HepG2 (cell line): ENCODE data around the gene SMTN. TPM values are rescaled to one million over a fixed set of nuclear protein-coding genes. Genes with fewer than 3 reads are reported as not detected.
A peak's percentile ranks its signal among the peaks of the same experiment; 100 is the strongest.

Source experiments
- CREB1 ChIP-seq, 2 experiments: fragments of 450-650 bp in 1 of 2; IDR thresholded peaks; 2 replicates each; pipeline ENCODE4 v1.6.1; 2016 to 2017; ENCODE audit warnings: control low read depth in 1 of 2, mild to moderate bottlenecking in 1 of 2, missing compliant biosample characterization in 1 of 2, missing genetic modification characterization in 1 of 2
- GABPA ChIP-seq, 2 experiments: IDR thresholded peaks; 2 replicates each; pipeline ENCODE4 v1.6.1; 2011 to 2016; ENCODE audit warnings: low read depth in 2 of 2, low read length in 1 of 2, missing biosample characterization in 1 of 2, missing genetic modification characterization in 1 of 2
- JUND ChIP-seq: sonication (generic); formaldehyde crosslinking; IDR thresholded peaks from 2 replicates; pipeline ENCODE4 v1.8.0; 2022; ENCODE audit warnings: mild to moderate bottlenecking, missing genetic modification reagents
- MNT ChIP-seq: fragments of 450-650 bp; IDR thresholded peaks from 2 replicates; pipeline ENCODE4 v1.6.1; 2016
- MTA1 ChIP-seq: sonication (generic); formaldehyde crosslinking; IDR thresholded peaks from 2 replicates; pipeline ENCODE4 v1.4.0; 2020; ENCODE audit warnings: missing genetic modification reagents, mild to moderate bottlenecking, borderline replicate concordance
- NCOA1 ChIP-seq: sonication (generic); formaldehyde crosslinking; IDR thresholded peaks from 2 replicates; pipeline ENCODE4 v1.9.0; 2021; ENCODE audit warnings: missing genetic modification reagents
- NFIB ChIP-seq: sonication (generic); formaldehyde crosslinking; IDR thresholded peaks from 2 replicates; pipeline ENCODE4 v1.9.0; 2021; ENCODE audit warnings: missing genetic modification reagents, mild to moderate bottlenecking, borderline replicate concordance
- SMAD9 ChIP-seq: sonication (generic); formaldehyde crosslinking; IDR thresholded peaks from 2 replicates; pipeline ENCODE4 v1.5.1; 2020; ENCODE audit warnings: mild to moderate bottlenecking, missing genetic modification reagents
- SMARCE1 ChIP-seq: fragments of 450-650 bp; IDR thresholded peaks from 2 replicates; pipeline ENCODE4 v1.6.1; 2017; ENCODE audit warnings: borderline replicate concordance
- SRSF9 ChIP-seq: fragments of 200-400 bp; formaldehyde crosslinking; IDR thresholded peaks from 2 replicates; pipeline ENCODE4 v1.6.1; 2018; ENCODE audit warnings: borderline replicate concordance, mild to moderate bottlenecking, low read depth, low read length; ENCODE audit not compliant: insufficient read depth, poor library complexity, severe bottlenecking
- YEATS2 ChIP-seq: sonication (generic); formaldehyde crosslinking; IDR thresholded peaks from 2 replicates; pipeline ENCODE4 v1.4.0; 2020; ENCODE audit warnings: missing genetic modification reagents, borderline replicate concordance
- ZHX2 ChIP-seq, 2 experiments: sonication (generic) in 1 of 2; formaldehyde crosslinking in 1 of 2; IDR thresholded peaks; 2 replicates each; pipeline versions ENCODE4 v1.6.1 to v1.9.0; 2014 to 2022; ENCODE audit warnings: antibody characterized with exemption in 1 of 2, borderline replicate concordance in 1 of 2, inconsistent platforms in 1 of 2, low read depth in 1 of 2, missing genetic modification reagents in 1 of 2
- ZNF101 ChIP-seq: sonication (generic); formaldehyde crosslinking; IDR thresholded peaks from 2 replicates; pipeline ENCODE4 v1.4.0; 2020; ENCODE audit warnings: mild to moderate bottlenecking, low read depth, missing genetic modification reagents, borderline replicate concordance
- ZNF569 ChIP-seq: sonication (generic); formaldehyde crosslinking; IDR thresholded peaks from 2 replicates; pipeline ENCODE4 v1.5.0; 2020; ENCODE audit warnings: mild to moderate bottlenecking, missing genetic modification reagents, moderate library complexity, borderline replicate concordance
- ZNF629 ChIP-seq: sonication (generic); formaldehyde crosslinking; conservative IDR thresholded peaks from 2 replicates; pipeline ENCODE4 v1.5.0; 2020; ENCODE audit warnings: missing genetic modification reagents
- ZNF670 ChIP-seq: sonication (generic); formaldehyde crosslinking; IDR thresholded peaks from 2 replicates; pipeline ENCODE4 v1.8.0; 2022; ENCODE audit warnings: mild to moderate bottlenecking, missing genetic modification reagents, borderline replicate concordance
- ZNF883 ChIP-seq: sonication (generic); formaldehyde crosslinking; IDR thresholded peaks from 2 replicates; pipeline ENCODE4 v1.5.1; 2020; ENCODE audit warnings: mild to moderate bottlenecking, missing genetic modification reagents; ENCODE audit errors: not compliant biosample characterization
- ZSCAN12 ChIP-seq: sonication (generic); formaldehyde crosslinking; IDR thresholded peaks from 2 replicates; pipeline ENCODE4 v1.9.0; 2021; ENCODE audit warnings: mild to moderate bottlenecking, missing genetic modification reagents
- polyA plus RNA-seq, 8 experiments: library from polyadenylated mRNA; depleted of rRNA in 3 of 8; stranded (reverse) in 7 of 8; unstranded in 1 of 8; fragments of >200 nt; fragmentation: Illumina TruSeq in 4 of 8; extraction: Trizol in 4 of 8; gene quantifications; 2 replicates each; pipeline versions ENCODE4 v1.2.1 to v1.2.3, GENCODE V29; 2011 to 2016; ENCODE audit warnings: low read depth in 4 of 8, missing spikeins in 1 of 8, mixed read lengths in 1 of 8; ENCODE audit not compliant: insufficient read depth in 1 of 8
- total RNA-seq, 5 experiments: library from RNA; depleted of rRNA; stranded (reverse); fragments of >200 nt; fragmentation: Illumina TruSeq; extraction: Trizol; gene quantifications; 2 replicates each; pipeline ENCODE4 v1.2.3, GENCODE V29; 2016; ENCODE audit warnings: low read depth in 1 of 5
- TF ChIP-seq, protein P1 (sequence below): sonication (generic); formaldehyde crosslinking; IDR thresholded peaks from 2 replicates; pipeline ENCODE4 v1.8.1; 2022; ENCODE audit warnings: mild to moderate bottlenecking, missing genetic modification reagents

The SMTN gene
- total and polyA plus RNA-seq, 2 of the 13 experiments (the other 11 are each of a cell fraction or from before 2014, with no cell fraction given), result 14.7 to 26.1 TPM

DNA sequence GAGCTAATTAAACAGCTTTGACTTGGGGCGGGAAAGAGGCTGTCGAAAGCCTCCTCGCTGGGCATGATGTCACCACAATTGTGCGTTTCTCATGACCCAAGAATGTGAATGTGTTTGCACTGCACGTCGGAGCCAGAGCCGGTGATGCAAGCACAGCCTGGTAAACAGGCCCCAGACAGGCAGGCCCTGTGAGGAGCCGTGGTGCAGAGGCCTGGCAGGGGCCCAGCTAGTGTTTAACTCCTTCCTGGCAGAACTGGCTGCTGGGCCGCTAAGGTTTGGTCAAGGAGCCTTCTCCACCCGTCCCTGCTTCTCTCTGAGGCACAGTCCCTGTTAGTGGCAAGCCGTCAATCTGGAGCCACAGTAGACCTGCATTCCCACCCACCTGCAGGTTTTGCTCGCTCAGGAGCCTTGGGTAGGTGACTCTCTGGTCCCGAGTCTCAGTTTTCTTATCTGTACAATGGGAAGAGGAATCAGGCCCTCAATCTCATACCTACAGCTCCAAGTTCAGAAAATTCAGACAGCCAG lies 25.4 kb upstream of the SMTN start (continued):
- TF ChIP-seq MNT, result peak; percentile 31; the same call in 1 of the 2 replicates
- no peak for TF ChIP-seq ZSCAN12 (CRISPR knock-in tag)
- TF ChIP-seq CREB1 (IDR thresholded peaks at IDR 0.05), result peak; percentile 91
- peak; percentile 94 for TF ChIP-seq CREB1 (CRISPR knock-in tag; IDR thresholded peaks at IDR 0.05)
- peak; percentile 98 for TF ChIP-seq JUND (CRISPR knock-in tag)
- TF ChIP-seq MTA1 (CRISPR knock-in tag), result peak; percentile 83; the same call in 1 of the 2 replicates
- TF ChIP-seq ZNF670 (CRISPR knock-in tag), result peak; percentile 83
- TF ChIP-seq ZNF569 (CRISPR knock-in tag), result no peak
- TF ChIP-seq ZNF629 (CRISPR knock-in tag), result peak; percentile 99
- no peak for TF ChIP-seq ZNF101
- no peak for TF ChIP-seq GABPA (IDR thresholded peaks at IDR 0.05; ENCODE audit: low read depth, low read length)
- peak; percentile 50; the same call in 1 of the 2 replicates for TF ChIP-seq GABPA (CRISPR knock-in tag; IDR thresholded peaks at IDR 0.05; ENCODE audit: low read depth)
- TF ChIP-seq YEATS2 (CRISPR knock-in tag), result peak; percentile 67; the same call in 1 of the 2 replicates
- no peak for TF ChIP-seq ZNF883 (CRISPR knock-in tag)
- peak; percentile 98 for TF ChIP-seq ZHX2 (IDR thresholded peaks at IDR 0.05; ENCODE audit: low read depth)
- no peak for TF ChIP-seq ZHX2 (CRISPR knock-in tag; IDR thresholded peaks at IDR 0.05; ENCODE audit: borderline replicate concordance)
- TF ChIP-seq NFIB (CRISPR knock-in tag), result no peak
- TF ChIP-seq, protein P1, sequence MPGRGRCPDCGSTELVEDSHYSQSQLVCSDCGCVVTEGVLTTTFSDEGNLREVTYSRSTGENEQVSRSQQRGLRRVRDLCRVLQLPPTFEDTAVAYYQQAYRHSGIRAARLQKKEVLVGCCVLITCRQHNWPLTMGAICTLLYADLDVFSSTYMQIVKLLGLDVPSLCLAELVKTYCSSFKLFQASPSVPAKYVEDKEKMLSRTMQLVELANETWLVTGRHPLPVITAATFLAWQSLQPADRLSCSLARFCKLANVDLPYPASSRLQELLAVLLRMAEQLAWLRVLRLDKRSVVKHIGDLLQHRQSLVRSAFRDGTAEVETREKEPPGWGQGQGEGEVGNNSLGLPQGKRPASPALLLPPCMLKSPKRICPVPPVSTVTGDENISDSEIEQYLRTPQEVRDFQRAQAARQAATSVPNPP (CRISPR knock-in tag), result no peak
- no peak for TF ChIP-seq SMARCE1
- no peak; the same call in 1 of the 2 replicates for TF ChIP-seq NCOA1
- no peak for TF ChIP-seq SMAD9 (CRISPR knock-in tag)
- TF ChIP-seq SRSF9, result no peak
